Measurements from ENCODE around the gene RAP2A.

DNA sequence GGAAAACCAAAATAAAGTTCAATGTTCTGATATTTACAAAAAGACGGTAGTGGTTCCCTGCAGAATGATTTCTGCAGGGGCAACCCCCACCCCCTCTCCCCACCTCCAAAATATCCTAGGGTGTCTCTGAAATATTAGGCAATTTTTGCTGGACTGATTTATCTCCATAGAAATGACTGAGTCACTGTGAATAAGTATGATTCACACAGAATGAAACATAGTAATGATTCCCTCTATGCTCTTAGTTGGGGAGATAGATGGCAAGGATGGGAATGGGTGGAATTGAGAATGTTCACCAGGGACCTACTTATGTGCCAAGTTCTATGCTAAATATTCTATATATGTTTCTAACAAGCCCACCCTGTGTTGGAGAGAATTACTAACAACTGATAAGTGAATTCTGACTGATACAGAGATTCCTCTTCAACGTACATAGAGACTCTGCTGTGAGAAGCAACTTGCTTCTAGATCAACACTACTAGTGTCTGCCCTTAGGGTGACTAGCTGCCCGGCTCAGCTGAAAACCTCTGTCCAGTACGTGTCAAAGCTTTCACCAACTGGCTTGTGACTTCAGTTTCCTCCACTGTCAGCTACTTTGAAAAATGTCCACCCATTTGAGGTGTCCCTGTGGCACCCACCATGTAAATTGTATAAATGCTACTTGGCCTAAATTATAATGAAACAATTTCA is 38.4 kb upstream of the RAP2A start:
- TF ChIP-seq CTCF (IDR thresholded peaks at IDR 0.05) (no peak), POLR2A (IDR thresholded peaks at IDR 0.05) (no peak), POLR2AphosphoS5 (IDR thresholded peaks at IDR 0.05) (no peak), EP300 (IDR thresholded peaks at IDR 0.05) (no peak)

All from suprapubic skin (tissue), 4 donors.